Ecto neural progenitor cell (in vitro differentiated cells): ENCODE measurements around the gene PLXNA2.

Experiments
- DNase-seq: peaks from one replicate; pipeline ENCODE4 v3.0.0-alpha.2; 2018; ENCODE audit warnings: low spot score

PLXNA2 gene

DNA sequence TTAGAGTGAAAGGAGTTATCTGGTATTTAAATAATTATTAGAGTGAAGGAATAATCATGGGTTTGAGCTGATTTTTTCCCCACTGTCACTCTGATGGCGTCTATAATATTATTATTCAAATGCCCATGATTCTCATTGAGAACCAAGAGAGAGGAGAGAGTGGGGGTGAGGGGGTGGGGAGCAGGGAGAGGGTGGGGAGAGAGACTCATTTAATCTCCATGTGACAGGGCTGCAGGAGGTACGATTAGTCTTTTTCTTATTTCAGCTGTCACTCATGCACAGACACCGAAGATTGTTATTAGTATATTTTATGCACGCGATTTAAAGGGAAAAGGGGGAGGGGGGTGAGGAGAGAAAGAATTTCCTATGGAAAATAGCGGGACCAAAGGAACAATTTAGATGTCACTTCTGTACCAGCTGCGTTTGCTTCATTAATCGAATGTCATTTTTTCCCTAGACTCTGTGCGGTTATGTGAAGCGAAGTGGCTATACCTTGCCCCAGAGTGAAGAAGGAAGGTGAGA is 19.9 kb downstream of the PLXNA2 start:
- DNase-seq = no peak

- no peak for DNase-seq
These were observed 21.0 kb downstream of the PLXNA2 start for GRCh38 chr1:208223136-208223535.

GRCh38 chr1:208222376-208223126 is 21.6 kb downstream of the PLXNA2 start:
- DNase-seq = no peak

DNA sequence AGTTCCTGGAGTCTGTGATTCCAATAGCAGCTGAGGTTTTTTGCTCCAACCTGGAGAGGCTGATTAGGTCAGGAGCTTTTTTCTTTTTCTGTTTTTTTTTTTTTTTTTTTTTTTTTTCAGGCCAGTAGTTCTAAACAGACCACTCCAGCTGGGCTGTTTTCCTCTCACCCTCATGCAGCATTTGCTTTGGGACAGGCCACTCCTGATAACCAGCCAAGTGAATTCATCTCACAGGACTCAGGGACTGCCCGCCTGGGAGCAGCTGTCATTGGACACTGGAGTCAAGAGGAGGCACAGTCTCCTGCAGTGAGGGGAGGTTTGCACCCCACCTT is 22.9 kb downstream of the PLXNA2 start:
- DNase-seq = no peak

- no peak for DNase-seq
These were observed 24.4 kb downstream of the PLXNA2 start for GRCh38 chr1:208219659-208220282.

GRCh38 chr1:208219098-208219658 is 25.0 kb downstream of the PLXNA2 start:
- no peak for DNase-seq

- no peak for DNase-seq
These were observed 25.7 kb downstream of the PLXNA2 start for GRCh38 chr1:208218237-208219097.

DNA sequence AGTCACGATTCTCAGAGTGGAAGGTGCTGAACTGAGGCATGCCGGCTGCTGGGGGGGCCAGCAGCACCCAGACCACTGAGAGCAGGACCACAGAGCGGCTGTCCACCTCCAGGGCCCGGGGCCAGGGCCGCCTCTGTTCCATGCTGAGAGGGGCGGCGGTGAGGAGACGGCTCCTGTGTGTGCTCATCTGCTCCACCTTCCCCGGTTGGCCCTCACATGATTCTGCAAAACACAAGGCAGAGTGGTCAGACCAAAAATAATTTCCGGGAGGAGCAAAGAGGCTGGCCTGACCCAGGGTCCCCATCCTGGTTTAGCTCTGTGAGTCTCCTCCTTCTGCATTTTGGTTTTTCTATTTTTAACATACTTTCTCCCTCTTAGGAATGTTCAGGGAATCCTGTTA is 26.4 kb downstream of the PLXNA2 start:
- no peak for DNase-seq

DNA sequence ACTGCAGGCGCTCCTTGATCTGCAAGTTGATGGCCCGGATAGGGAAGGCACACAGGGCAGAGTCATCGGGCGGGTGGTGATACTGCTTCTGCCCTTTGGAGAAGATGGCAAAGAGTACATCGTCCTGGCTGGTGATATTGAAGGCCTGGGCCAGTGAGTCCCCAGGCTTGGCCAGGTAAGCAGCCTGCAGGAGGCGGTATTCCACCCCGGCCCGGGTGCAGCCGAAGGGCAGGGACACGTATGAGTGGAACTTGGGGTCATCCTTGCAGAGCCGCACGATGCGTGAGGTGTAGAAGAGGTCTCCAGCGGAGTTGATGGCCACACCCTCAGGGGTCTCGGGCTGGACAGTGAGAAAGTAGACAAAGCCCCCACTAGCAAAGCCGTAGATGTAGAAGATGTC is 27.4 kb downstream of the PLXNA2 start:
- DNase-seq = no peak

DNA sequence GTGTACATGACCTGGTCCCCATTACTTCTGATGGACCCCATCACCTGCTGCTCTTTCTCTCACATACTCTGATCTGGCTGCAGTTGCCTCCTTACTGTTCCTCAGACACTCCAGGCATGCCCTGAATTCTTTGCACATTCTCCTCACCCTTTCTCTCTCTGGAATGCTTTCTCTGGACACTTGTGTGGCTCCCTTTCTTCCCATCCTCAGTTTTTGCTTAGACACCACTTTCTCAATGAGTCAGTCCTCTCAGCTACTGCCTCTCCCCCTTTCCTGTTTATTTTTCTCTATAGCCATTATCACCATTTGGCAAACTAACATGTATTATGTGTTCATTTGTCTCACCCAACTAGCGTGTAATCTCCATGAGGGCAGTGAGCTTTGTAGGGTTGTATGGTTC is 28.1 kb downstream of the PLXNA2 start:
- no peak for DNase-seq

DNA sequence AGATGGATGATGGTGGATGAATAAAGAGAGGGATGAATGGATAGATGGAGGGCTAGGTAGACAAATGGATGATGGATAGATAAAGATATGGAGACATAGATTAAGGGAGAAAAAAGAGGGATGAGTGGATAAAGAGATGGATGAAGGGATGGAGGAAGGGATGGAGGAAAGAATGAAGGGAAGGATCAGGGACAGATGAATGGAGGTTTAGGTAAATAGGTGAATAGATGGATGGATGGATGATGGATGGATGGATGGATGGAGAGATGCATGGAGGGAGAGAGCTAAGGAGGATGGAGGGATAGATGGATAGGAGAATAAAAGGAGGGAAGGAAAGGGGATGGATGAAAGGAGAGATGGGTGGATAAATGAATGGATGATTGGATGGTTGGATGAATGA is 28.8 kb downstream of the PLXNA2 start:
- no peak for DNase-seq

GRCh38 chr1:208213786-208214185 is 30.4 kb downstream of the PLXNA2 start:
- DNase-seq = no peak

DNA sequence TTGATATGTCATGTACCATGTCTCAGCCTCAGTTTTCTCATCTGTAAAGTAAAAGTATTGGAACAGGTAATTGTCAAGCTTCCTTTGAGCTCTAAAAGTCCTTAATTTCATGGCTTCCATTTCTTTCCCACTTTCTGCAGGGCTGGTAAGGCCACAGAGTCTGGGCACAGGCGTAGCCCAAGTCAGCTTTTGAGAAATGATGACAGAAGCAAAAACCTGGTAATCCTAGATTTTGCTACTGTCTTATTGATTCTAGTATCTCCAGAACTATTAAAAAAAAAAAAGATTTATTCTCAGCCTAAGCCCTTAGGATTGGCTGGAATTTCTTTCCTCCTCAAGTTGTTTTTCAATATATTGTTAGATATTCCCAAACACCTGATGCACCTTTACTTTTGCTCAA is 31.3 kb downstream of the PLXNA2 start:
- DNase-seq = no peak

GRCh38 chr1:208211921-208212843 is 32.0 kb downstream of the PLXNA2 start:
- no peak for DNase-seq

- DNase-seq = no peak
These were observed 34.1 kb downstream of the PLXNA2 start for GRCh38 chr1:208209896-208210589.

DNA sequence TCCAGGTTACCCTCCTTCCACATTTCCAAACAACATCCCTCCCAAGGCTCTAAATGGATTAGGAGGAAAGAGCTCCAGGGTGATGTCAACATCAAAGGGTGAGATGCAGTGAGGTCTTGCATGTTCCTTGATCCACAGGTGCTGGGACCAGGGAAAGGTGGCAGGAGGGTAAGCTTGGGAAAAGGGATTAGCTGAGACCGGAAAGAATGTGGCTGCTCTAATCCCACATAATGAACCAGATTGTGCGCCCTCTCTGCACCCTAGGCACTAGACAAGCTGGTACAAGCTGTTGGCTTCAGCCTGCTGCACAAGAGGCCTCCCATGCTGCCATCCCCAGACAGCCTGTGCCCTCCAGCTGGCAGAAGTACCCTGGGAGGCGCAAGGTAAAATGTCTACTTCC is 34.9 kb downstream of the PLXNA2 start:
- DNase-seq = no peak

DNA sequence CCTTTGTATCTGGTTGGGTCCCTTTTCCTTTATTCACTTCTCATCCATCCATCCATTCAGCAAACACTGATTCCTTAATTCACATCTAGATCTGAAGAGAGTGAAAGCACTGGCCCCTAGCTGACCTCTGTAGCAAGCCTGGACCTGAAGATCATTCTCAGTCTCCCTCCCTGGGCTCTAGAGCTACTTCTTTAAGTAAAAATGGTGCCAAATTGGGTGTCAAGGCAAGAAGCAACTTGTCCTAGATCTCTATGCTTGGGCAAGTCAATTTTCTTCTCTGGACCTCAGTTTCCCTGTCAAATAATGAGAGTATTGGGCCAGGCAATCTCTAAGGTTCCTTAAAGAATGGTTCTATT is 36.1 kb downstream of the PLXNA2 start:
- DNase-seq = no peak

GRCh38 chr1:208207388-208208131 is 36.6 kb downstream of the PLXNA2 start:
- no peak for DNase-seq

- DNase-seq = no peak
These were observed 38.0 kb downstream of the PLXNA2 start for GRCh38 chr1:208206092-208206698.
